ENCODE measurements around the gene MKNK1.

MKNK1 gene

DNA sequence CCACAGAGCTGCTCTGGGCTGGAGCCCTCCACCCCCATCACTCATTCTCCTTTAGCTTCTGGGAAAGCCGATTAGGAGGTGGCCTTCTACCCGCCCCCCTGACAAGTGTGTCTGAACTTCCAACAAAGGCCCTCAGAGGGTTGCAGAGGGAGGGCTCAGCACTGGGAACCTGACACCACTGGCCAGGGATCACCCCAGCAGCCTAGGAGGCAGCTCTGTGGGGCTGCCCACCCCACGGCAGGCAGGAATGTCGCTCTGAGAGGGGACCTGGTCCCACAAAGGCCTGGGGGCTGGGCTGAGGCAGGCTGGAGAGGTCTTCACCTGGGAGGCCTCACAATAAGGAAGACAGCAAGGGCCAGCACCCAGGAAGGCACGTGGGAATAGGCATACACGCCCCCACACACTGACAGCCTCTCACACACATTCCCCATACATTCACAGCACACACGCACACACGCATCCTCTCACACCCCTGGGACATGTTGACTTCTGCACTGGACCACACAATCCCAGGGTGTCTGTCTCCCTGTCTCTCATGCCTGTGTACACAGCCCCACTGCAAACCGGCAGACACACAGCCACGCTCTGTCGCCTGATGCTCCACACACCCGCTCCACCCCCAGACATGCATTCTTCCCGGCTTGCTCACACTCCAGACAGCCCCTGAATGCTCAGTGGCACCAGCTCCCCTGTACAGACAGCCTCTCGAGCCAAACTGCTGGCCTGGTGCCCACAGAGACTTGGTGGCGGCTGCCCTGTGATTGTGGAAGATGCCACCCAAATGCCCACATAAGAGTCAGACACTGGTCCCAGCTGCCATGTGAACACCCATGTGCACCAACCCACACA is 83.8 kb downstream of the MKNK1 start:
- no peak for DNase-seq

DNA sequence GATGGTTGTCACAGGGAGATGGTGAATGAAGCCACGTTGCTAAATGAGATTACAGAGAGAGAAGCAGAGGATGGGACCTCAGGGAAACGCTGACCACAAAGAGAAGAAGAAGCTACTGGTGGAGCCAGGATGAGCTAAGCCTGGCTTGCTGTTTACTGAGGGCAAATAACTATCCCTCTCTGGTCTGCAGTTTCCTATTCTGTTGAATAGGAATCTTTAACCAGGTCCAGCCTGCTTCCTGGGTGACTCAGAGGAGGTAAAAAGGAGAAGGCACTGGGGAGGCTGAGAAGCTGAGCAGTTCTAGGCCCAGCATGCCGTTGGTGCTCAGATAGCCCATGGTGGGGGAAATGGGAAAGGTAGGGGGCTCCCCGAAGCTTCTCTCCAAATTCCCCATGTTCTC is 84.9 kb downstream of the MKNK1 start:
- no peak for DNase-seq

DNA sequence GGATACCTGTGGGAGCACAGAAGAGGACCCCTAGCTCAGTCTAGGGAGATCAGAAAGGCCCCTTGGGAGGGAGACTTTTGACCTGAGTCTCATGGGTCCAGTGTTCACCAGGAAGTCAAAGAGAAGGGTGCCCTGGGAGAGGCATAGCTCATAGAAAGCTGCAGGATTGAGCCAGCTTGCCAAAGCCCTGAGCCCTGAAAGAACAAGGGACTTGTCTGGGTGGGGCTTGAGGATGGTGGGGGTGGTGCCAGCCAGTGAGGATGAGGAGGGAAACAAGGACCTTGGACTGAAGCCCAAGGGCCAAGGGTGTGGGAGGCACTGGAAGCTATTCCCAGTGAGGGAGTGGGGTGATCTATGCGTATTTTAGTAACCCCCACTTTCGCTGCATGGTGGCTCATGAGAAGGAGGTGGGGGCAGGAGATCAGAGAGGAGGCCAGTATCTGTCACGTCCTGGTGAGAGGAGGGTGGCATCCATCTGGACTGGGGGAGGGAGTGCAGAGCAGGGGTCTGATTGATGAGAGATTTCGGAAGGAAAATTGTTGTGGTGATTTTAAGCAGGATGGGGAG is 86.1 kb downstream of the MKNK1 start:
- no peak for DNase-seq

DNA sequence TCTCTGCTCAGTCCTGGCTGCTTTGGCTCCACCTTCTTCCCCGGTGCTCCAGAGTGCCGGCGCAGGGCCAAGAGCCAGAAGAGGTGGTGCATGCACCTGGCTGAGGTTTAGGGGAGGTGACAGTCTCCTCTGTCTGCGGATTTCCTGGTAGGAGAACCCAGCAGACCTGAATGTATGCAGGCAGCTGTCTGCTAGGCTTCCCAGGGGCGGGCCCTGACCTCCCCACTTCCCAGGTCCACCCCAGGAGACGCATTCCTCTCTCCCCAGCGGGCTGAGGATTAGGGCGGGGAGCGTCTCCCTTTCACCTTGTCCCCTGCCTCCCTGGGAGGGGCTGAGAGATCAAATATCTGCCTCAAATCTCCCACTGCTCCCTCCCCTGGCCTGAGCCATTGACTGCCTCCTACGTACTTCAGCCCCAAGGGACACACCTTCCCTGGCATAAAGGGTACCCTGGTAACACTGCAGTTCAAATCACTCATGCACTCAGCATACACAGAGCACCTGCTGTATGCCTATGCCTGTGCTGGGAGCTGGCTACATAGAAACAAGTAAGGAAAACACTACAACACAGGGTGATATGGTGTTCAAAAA is 87.0 kb downstream of the MKNK1 start:
- DNase-seq: no peak

DNA sequence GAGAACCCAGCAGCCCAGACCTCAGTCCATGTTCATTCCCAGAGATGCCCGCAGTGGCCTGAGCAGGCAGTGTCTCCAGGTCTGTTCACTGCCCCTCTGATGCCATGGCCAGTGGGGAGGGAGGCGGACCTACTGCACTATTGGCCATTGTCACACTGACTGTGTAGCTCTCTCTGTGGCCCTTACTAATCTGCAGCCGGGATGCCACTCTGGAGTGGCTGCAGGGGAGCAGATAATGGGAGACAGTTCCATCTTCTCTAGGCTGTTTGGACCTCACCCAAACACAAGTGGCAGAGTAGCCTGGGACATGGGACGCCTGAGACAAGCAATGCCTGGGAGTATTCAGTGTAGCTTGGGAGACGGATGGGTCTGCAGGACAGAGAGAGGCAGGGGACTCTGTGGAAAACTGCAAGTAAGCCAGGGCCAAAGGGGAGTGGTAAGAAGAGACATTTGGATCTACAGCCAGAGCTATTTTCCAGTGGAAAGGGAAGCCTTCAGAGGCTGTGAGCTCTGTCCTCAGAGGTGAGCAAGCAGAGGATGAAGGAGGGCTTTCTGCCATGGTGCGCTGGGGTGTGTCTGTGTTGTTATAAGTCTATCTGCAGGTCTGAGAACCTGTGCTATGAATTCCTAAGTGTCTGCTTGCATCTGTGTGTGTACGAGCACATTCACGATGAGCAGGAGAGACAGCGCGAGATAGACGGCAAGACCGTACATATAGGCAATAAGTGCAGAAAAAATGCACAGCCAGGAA is 87.7 kb downstream of the MKNK1 start:
- no peak for DNase-seq

DNA sequence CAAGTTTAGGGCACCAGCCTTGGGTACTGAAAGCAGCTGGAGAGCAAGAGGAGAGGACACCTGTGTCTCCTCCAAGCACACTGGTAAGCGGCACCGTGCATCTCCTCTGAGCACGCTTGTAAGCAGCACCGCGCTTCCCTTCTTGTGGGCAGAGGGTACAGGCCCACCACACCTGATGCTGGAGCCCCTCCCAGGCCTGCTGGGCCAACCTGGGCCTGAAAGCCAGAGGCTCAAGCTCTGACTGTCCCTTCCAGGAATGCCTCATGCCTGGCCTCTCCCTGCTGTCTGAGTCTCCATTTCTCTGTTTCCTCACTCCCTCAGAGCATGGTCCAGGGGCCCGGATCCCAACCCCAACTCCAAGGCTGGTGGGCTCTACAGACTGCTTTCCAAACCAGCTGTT is 88.5 kb downstream of the MKNK1 start:
- no peak for DNase-seq

DNA sequence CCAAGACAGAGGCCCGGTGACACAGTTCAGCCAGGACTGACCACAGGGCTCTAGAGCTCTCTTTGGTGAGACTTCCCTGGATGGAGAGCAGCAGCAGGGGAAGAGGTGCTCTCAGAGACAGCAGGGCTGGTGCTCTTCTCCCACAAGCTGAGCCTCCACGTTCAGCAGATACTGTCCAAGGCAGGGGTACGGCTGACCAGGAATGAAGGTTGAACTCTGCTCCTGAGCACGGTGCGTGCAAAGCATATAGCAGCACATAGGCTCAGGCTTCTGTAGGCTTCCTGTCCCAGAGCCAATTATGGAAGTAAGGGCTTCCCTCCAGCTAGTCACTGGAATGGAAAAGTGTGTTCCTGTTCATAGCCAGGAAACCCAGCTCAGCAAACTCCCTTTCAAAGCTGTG is 90.5 kb downstream of the MKNK1 start:
- DNase-seq: no peak

DNA sequence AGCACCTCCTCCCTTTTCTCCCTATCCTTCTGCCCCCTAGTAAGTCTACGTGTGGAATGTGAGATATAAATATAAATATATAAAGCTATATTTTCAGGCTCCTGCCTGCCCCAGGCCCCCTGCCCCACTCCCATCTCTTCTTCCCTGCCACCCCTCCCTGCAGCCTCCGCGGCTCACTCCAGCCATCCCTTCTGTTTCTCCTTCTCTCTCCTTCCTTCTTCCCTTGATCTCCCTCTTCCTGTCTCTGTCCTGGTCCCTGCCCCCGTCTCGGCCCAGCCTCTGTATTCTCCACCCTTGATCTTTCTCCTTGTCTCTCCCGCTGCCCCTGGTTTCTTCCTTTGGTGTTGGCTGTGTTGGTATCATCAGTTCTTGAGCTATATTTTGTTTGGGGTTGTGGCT is 91.3 kb downstream of the MKNK1 start:
- no peak for DNase-seq

DNA sequence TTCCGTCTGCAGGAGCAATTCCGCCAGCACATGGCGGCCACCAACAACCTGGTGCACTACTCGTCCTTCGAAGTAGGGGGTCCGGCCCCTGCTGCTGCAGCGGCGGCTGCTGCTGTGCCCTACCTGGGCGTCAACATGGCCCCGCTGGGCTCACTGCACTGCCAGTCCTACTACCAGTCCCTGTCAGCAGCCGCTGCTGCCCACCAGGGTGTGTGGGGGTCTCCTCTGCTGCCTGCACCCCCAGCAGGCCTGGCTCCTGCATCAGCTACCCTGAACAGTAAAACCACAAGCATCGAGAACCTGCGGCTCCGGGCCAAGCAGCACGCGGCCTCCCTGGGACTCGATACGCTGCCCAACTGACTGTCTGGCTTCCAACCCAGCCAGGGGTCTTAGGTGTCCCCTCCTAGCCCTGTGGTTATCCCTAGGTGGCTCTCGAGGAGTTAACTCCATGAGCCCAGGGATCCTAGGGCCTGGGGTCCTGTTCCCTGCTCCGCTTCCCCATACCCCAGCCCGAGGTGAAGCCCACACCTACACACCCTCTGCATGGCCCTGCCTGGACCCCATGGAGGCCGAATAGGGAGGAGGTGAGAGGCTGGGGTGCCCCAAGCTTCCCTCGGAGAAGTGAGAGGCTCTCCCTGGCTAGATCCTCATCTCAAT is 91.8 kb downstream of the MKNK1 start:
- no peak for DNase-seq

DNA sequence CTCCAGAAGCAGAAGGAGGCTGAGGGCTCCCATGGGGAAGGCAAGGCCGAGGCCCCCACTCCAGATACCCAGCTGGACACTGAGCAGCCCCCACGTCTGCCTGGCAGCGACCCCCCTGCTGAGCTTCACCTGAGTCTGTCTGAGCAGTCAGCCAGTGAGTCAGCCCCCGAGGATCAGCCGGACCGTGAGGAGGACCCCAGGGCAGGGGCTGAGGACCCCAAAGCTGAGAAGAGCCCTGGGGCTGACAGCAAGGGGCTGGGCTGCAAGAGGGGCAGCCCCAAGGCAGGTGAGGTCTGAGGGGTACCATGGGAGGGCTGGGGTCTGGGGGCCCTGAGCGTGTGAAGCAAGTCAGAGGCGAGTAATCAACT is 93.1 kb downstream of the MKNK1 start:
- no peak for DNase-seq

DNA sequence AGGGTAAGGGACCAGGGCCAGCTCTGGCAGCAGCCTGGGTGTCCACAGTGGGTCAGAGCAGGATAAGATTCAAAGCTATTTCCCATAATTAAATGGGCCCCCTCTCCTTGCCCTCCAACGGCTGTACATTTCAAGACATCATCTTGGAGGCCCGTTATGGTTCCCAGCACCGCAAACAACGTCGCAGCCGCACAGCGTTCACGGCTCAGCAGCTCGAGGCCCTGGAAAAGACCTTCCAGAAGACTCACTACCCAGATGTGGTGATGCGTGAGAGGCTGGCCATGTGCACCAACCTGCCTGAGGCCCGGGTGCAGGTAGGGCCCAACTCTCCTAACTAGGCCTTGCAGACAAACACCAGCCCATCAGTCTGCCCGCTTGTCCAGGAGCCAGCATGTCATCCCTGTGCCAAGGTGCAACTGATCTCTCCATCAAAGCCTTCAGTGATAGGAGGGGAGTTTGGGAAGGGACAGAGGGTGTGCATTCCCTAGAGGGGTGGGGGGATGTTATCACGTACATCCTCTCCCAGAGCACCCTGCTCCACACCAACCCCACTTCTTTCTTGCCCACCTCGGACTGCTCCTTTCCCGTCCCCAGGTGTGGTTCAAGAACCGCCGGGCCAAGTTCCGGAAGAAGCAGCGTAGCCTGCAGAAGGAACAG is 93.6 kb downstream of the MKNK1 start:
- DNase-seq: no peak

DNA sequence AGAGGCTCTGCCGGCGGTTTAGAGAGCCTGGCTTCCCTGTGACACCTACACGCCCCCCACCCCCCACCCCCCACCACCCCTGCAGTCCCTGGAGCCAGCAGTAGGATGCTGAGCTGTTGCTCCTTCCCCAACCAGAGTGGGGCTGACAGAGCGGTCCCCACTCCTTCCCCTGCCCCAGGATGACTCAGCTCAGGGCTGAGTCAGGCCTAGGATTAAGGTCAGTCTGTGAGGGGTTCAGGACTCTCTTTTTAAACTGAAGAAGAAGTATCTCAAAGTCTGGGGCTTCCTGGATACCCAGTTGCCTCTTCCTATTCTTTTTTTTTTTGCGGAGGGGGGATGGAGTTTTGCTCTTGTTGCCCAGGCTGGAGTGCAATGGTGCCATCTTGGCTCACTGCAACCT is 95.3 kb downstream of the MKNK1 start:
- DNase-seq: peak; percentile 43
